ENCODE results near the gene GPR183.

Gene GPR183, protein sequence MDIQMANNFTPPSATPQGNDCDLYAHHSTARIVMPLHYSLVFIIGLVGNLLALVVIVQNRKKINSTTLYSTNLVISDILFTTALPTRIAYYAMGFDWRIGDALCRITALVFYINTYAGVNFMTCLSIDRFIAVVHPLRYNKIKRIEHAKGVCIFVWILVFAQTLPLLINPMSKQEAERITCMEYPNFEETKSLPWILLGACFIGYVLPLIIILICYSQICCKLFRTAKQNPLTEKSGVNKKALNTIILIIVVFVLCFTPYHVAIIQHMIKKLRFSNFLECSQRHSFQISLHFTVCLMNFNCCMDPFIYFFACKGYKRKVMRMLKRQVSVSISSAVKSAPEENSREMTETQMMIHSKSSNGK

DNA sequence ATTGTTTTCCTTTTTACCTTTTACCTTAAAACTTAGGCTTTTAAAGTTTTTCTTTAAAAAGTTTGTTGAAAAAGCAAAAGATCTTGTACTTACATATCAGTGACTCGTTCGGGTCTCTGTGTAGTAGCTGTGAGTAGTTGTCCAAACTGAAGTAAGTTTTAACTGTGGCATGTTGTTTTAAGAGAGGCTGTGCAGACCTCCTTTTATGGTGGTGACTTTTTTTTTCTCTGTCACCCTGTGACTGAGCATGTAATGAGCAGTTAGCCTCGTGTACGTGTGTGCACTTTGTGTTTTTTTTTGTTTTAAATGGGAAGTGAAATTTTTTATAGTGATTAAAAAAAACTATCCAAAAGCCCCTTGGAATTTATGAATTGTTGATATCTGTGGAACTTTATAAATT lies at the start of gene GPR183:
TSS of gene GPR183 (minus strand) at position 153 of the 400 bp plus-strand sequence. CDS start 11,254 bp downstream, outside the sequence.
- no peak for FAIRE-seq

DNA sequence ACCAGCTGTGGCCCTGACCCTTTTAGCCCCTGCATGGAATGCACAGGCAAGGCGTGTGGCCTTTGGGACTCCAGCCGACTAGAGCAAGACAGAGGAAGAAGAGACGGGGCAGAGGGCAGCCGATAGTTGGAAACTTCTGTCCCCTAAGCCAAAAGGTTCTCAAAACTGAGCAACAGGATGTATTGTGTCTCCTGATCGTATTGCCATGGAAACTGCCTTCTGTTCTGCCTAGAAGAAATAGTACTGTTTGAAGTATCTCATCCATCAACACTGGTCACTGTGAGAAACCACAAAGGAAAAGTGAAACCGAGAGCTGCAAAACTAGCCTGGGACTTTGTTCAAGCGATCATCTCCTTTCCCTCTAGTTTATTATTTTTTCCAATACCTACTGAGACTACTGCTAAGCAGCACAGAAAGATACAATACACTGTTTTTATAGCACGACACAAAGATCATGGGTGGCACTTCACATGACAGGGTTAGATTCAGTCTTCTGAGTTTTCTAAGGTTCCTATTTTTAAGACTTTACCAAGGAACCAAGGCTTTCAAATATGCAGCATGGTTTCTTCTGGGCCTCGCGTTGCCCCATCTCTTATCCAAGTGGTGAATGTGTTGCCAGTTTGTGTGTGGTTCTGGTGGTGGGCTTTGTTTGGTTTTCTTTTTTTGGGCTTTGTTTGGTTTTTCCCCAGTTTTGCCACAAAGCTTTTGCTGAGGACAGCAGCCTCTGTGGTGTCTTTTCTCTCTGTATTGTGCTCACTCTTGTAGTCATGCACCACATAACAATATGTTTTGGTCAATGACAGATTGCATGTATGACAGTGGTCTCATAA lies 49.3 kb upstream of the GPR183 start:
- no peak for FAIRE-seq

DNA sequence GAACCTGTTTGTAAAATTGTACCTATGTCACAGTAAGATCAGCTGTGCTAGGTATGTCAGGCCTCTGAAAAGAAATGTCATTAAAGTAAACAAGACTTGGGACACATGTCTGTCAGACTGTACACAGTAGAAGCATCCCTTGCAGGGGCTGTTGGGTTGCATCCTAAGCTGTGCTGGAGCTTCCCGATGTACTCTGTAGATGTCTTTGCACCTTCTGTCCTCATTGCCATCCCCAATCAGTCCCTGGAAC lies 48.7 kb upstream of the GPR183 start:
- no peak for FAIRE-seq

DNA sequence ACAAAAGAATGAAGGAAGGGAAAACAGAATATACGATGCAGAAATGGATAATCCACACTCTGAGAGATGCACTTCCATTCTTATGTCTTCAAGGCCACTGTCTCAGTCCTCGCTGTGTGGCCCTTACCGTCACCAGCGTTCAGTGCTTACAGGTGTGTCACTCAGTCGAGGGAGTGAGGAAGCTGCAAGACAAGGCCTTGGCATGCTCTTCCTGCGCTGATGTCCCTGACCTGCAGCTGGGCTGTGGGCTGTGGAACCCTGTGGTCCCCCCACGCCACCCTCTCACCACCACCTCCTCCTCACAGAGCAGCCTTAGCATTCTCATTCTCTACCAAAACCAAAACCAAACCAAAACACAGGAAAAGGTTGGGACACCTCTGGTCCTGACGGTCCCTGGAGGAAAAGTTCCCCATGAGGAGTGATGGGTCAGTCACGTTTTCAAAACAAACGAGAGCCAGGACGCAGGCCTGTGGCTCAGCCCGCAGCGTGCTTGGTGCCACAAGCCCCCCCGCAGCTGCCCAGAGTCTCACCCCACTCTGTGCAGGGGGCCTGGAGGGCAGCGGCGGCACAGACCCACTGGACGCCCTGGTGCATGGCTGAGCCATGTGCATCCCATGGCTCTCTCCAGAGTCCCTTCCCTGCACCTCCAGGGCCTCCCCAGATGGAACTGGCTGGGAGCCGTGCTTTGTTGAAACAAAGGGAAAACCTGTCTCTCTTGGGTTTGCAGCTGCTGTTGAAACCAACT lies 48.2 kb upstream of the GPR183 start:
- FAIRE-seq: no peak

DNA sequence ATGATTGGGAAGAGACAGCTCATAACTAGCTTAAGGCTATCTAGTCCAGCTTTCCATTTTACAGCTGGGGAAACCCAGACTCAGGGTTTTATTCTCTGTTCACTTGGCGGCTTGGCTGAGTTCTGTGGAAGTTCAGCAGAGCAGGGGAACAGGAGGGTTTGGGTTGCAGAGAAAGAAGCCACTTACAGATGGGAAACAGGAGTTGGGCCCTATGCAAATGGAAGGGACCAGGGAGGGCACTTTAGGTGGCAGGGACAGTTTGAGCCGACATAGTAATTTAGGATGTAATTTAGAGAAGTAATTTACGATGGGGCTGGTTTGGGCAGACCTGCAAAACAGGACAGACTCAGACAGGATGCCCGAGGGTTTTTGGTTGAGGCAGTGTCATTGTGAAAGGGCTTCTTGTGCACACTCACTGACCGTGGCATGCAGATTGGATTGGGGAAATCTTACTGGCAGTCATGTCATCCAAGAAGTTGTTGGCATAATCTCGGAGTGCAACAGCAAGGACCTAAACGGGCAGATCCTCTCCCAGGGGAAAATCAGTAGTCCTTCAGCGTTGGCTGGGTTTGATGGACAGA lies 47.3 kb upstream of the GPR183 start:
- FAIRE-seq: no peak

DNA sequence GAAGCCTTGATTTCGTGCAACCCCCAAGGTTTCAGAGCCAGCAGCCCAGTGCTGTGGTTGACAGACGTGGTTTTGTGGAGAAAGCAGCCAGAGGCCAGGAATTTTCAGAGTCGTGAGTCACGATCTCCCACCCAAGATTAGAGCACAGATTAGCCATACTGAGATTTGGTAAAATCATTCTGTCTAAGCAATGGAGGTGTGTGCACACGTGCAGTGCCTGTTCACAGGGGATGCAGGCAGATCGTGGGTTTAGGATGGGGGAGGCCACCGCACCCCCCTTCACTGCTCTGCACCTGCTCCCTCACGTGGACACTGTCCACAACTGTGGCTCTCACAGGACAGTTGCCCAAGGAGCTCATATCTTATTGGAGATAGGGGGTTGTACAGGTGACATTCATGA lies 46.6 kb upstream of the GPR183 start:
- no peak for FAIRE-seq

DNA sequence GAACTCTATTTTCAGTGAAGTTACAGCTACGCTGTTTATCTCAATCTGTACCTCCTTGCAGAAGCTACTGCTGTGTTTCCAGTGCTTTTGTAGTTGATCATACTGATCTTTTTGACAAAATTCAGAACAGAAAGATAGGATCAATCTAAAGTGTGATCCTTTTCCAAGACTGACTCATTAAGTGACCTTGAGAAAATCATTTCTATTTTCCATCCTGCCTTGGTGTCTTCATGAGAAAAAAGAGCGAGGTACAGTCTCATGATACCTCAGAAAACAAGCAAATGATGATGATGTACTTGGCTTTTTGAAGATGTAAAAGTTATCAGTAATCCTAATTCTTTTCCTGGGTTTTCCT lies 46.0 kb upstream of the GPR183 start:
- FAIRE-seq: no peak

DNA sequence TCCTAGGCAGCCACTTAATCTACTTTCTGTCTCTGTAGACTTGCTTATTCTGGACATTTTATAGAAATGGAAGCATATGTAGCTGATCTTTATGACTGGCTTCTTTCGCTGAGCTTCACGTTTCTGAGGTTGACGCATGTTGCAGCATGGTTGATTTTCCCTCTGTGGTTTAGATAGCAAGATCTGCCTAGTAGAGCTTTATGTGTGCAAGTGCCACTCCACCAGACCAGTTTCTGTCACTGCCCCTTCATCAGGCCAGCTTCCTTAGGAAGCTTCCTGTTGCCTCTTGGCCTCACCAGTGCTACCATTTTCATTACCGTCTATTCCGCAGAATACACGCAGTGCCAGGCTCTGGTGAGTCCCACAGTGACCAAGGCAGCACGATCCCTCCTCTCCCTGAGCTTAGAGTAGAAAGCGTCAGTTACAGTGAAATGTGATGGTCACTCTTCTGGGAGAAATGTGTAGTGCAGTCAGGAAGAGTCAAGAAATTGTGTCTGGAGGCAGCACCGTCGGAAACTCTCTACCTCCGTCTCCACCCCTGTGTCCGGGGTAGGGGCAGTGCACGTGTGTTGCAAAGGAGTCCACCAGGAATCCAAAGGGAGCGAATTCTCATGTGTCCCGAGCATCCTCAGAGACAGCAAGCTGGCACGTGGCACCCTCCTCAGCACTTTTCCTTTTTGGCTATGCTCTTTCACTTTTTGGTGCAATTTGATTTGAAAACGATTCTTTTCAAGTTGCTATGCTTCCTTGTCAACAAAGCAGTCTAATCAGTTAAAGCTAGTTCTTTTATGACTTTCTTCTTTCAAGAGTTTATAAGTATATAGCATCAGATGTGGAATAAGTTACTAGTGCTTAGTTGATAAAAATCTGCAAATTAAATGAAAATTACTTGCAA lies 45.4 kb upstream of the GPR183 start:
- FAIRE-seq: no peak

DNA sequence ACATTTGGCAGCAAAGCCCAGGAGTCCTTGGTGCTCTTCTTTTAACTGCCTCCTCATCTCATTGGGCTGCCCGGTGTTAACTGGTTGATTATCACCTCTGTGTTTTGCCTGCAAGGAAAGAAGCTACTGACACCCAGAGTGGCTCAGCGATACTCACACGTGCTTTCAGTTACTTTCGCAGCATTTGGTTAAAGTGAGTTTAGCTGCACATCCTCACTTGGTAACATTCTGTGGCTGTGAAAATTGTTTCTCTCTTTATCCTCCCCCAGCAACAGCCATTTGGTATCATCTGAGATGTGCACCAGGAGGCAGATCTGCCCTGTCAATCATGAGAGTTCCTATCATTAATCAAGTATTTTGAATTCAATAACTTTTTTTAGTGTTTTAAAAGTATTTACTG lies 44.6 kb upstream of the GPR183 start:
- FAIRE-seq: no peak

DNA sequence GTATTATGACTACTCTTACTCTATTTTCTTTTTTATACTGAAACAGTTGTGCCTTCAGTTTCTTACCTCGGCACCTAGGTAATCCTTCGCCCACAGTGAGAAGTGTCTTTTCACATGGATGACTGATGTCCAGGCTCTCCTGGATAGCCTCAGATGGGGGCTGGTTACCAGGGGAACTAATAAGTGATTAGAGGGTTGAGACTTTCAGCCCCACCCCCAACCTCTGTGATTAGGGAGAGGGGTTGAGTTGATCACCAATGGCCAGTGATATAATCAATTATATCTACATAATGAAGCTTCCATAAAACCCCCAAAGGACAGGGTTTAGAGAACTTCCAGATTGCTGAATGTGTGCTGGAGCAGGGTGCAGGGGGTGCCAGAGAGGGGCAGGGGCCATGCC lies 43.0 kb upstream of the GPR183 start:
- FAIRE-seq: no peak

DNA sequence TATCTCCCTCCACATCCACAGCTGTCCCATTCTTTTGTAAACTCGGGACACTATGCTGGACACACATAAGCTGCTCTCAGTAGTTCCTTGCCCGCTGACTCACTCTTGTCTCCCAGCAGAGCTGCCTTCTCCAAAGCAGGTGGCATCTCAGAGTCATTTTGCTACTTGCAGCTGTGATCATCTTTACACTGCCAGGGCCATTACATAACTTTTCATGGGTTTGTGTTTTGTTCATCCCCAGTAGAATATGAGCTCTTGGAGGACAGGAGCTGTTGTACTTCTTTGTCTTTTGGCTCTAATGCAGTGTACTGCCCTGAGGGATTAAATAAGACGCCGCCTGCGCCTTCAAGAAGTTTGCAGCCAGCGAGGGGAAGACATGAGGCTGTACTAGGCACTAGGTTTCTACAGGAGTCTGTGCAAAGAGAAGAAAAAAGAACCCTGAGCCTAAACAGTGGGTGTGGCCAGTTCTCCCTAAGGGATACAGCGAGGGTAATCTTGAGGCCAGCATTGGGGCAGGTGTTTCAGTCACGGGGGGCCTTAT lies 40.8 kb upstream of the GPR183 start:
- no peak for FAIRE-seq

DNA sequence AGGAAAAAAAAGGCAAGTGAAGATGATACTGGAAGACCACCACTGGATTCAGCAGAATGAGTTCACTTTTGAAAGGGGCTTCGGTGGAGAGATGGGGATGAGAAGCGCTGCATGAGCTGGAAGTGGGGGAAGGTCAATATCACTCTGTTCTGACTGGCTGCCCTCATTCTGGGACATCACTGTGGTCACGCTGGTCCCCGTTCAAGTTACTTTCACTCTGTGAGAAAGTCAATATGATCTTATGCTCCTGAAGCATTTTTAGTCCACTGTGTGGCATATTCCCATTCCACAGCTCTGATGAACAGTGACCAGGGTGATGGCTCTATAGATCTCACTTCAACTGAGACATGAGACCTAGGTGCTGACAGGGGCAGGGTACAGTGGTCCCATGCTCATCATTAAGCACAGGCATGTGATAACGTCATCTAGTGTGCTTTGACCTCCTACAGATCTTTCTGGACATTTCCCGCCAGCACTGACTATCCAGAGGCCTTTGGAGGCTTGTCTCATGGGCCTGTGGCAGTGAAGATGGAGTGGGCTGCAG lies 40.2 kb upstream of the GPR183 start:
- FAIRE-seq: no peak

DNA sequence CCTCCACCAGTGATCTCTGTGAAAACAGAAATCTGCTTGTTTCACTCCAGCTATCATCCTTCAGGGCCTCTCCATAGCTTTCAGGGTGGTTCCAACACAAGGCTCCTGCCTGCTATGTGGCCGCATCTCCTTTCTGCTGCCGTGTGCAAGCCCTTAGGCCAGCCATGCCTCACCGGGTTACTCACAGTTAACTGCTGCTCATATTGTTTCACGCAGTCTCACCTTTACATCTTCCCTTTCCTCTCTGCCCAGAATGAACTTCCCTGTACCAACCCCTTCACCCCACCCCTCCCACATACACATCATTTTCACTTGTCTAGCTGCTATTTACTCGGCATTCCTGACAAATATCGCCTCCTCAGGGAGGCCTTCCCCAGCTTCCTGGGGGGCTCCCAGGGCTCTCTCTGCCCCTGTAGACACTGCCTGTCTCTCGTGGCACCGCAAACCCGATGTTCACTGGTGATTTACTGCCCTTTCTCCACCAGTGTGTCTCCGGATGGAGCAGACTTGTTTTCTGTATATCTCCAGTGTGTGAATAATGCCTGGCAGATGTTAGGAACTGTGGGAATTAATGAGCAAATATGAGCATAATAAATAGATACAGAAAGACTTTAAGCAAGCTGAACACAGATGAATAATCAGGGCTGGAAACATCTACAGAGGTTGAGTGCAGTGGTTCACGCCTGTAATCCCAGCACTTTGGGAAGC lies 39.3 kb upstream of the GPR183 start:
- FAIRE-seq: no peak

DNA sequence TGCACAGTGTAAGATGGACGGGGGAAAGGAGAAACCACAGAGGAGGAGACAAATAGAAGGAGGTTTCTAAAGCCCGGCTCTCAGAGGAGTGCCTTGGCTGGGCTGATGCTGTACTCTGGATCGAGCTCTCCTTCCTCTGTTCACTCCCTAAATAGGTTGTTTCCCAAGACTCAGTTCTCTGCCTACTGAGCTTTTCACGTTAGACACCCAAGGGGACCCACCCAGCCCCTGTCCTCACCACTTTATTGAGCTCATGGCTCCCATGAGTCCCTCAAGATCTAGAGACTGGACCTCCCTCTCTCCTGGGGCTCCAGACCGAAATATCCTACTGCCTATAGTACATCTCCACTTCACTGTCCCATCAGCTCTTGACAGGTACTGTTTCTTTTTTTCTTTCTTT lies 38.1 kb upstream of the GPR183 start:
- no peak for FAIRE-seq

DNA sequence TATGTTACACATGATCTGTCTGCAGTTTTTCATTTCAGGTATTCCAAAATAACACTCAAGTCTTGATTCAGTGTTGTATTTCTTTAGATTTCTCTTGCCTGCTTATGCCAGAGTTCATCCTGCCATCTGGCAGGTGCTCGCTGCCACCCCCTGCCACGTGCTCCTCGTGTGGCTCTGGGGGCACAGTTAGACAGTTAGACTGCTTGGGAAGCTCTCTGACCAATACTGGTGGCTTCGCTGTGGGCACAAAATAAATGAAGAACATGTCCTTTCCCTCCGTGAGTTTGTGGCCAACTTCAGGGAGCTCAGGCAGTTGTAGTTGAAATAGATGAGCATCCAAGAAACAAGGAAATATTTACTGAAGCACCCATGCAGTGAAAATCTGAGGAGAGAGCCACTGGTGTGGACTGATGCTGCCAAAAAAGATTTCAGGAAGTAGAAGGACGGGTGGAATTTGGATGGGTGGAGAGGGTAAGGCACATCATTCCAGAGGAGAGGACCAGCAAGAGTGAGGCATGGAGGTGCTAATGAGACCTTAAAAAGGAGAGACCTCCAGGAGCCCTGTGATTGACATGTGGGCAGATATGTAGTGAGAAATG lies 37.5 kb upstream of the GPR183 start:
- no peak for FAIRE-seq

DNA sequence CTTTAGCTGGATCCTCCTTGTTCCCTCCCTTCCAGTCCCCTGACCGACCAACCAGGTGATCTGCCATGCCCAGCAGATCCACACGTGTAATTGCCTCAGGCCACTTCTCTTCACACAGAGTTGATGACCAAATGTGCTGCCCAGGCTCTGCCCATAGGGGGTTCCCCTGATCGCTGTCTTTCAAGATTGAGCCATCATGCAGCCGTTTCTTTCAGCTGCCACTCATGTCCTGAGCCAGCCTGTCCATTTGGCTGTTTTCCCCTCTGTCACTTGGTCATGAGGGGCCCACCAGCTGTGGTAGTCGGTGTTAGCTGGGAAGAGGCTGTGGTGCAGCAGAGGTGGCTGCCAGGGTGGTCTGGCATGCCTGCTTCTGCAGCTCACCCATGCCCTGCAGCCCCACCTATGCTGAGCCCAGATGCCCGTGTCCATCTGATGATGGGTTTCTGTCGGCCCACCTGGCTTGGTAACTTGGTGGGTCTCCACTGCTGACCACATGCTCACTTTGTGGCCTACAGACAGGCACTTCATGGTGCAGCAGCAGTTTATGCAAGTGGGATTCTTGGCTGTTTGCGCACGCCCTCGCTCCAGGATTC lies 35.6 kb upstream of the GPR183 start:
- FAIRE-seq: no peak

DNA sequence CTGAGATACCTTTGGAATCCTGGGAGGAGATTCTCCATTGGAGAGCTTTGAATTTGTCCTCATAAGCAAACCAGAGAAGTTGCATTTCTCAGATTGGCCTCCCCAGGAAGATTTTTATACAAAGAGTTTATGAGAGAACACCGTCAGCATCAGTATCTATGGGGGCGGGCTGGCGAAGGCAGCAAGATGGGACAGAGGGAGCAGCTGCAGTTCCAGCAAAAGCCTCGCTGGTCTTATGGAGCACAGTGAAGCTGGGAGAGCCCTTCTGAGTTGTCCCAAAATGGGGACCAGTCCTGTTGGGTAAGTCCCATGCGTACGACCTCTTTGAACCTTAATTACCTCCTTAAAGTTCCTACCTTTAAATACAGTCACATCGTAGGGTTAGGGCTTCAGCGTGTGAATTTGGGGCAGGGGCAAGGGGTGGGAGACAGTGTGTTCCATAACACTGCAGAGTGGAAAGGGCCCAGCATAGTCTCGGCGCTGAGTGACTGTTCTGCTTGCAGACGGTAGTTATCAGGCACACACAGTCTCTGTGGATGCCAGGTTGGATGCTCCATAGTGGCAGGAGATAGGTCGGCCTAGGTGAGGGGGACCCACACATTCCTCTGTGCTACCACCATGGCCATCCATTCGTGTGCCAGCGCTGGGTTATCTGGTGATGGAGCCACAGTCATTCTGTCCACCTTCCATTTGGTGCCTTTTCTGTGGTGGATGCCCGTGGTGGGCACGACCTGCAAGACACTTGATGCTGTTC lies 34.9 kb upstream of the GPR183 start:
- no peak for FAIRE-seq

DNA sequence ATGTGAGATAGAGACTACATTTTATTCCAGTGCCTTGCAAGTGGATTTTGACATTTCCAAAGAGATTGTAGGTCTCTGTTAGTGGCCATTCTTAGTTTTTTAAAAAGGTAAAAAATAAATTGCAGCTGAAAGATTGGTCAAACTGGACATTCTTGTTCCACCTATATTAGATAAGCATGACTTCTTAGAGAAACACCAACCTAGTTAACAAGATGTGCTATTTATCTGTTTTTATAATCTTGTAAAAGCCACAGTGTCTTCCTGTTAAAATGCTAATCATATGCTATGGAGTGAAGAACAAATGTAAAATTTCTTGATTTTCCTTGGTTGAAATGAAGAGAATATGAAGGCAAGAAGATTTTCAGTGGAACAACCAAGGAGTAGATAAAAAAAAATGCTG lies 33.4 kb upstream of the GPR183 start:
- no peak for FAIRE-seq

DNA sequence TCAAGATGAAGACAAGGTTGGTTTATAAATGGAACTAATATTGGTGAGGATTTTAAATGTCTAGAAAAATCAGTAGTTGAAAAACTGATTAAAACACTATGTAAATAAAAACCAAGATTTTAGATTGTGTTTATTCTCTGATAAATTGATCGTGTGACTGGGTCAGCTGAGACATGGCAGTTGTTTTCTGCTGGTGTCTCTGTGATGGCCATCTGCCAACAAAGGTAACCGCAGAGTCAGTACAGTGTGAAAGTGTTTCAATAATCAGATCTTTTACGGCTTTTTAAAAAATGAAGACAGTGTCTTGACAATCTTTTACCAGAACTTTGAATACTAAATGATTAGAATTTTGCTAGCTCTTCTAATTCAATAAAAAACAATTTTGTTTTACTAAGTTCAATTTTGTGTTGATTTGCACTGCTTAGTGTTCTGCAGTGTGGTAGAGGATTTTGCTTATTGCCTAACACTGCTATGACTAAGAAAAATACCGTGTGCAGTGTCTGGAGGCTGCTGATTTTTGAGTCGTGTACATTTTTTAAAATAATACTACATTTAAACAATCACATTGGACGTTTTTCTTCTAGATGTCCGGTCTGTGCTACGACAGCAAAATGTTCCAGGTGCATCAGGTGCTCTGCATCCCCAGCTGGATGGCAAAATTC lies 32.7 kb upstream of the GPR183 start:
- FAIRE-seq: no peak
